OCI-LY3 (cell line): Measurements from ENCODE around the gene CD247.

Experiments used
- CTCF ChIP-seq: fragments of 200-600, 300-600 bp; sonication (generic); IDR thresholded peaks from 2 replicates; pipeline ENCODE4 v1.5.1; 2014; ENCODE audit warnings: antibody characterized with exemption, low read length, low read depth
- EZH2phosphoT487 ChIP-seq: fragments of 200-600 bp; shearing (Covaris generic); IDR thresholded peaks from 2 replicates; pipeline ENCODE4 v1.6.1; 2018; ENCODE audit warnings: antibody characterized with exemption, mixed run types, low read depth

GRCh38 chr1:167486090-167486824 is 32.1 kb downstream of the CD247 start:
- TF ChIP-seq CTCF = no peak
- no peak for TF ChIP-seq EZH2phosphoT487
